IMR-90 (cell line): ENCODE measurements around the gene ADAMTS17. TPM values are rescaled to one million over a fixed set of nuclear protein-coding genes. Genes with fewer than 3 reads are reported as not detected.
"Not testable (repeated sequence)": the region's sequence is repeated elsewhere in the genome, so short reads cannot be mapped to it uniquely, and the experiment has no call there.

Source experiments
- ATAC-seq: fragments of 200-7000 bp; cut with Tn5 transposase; 2 replicates; pipeline ENCODE4 v1.9.1; 2020; ENCODE audit warnings: low read depth, mild to moderate bottlenecking, moderate library complexity
- BruUV-seq: library from RNA; stranded (reverse); fragments of 400-500 nt; replicated peaks from 2 replicates; lab custom pipeline; 2021; lab: Mats Ljungman, UMichigan
- CTCF ChIA-PET: fragments of 300-600 bp; formaldehyde crosslinking; extraction: SDS; loops from one replicate; lab custom pipeline; 2021; ENCODE audit warnings: antibody characterized with exemption; lab: Yijun Ruan, JAX
- POLR2A ChIA-PET: fragments of 300-600 bp; sonication (Branson Sonifier 250); formaldehyde crosslinking; loops from one replicate; lab custom pipeline; 2022; ENCODE audit warnings: antibody characterized with exemption; ENCODE audit not compliant: unreplicated experiment; lab: Charles Lee
- DNase-seq: peaks from one replicate; pipeline ENCODE4 v3.0.0; 2013
- H2AFZ ChIP-seq: replicated peaks from 2 replicates; pipeline ENCODE3; 2013; ENCODE audit warnings: low read length, mild to moderate bottlenecking; ENCODE audit not compliant: poor library complexity
- H2AK5ac ChIP-seq: 2 replicates; pipeline ENCODE4 v1.6.1; 2013; ENCODE audit warnings: low read depth, low read length, inconsistent platforms
- H2AK9ac ChIP-seq: replicated peaks from 2 replicates; pipeline ENCODE3; 2013; ENCODE audit warnings: mild to moderate bottlenecking, low read depth, low read length, moderate library complexity; ENCODE audit not compliant: poor library complexity
- H2BK120ac ChIP-seq: 2 replicates; pipeline ENCODE4 v1.6.1; 2013; ENCODE audit warnings: low read depth, low read length, inconsistent platforms
- H2BK15ac ChIP-seq: 3 replicates; pipeline ENCODE4 v1.6.1; 2013; ENCODE audit warnings: low read depth, low read length, inconsistent platforms
- H2BK20ac ChIP-seq: 2 replicates; pipeline ENCODE4 v1.6.1; 2013; ENCODE audit warnings: low read depth, mild to moderate bottlenecking, inconsistent platforms, low read length, moderate library complexity
- H2BK5ac ChIP-seq: 2 replicates; pipeline ENCODE4 v1.6.1; 2013; ENCODE audit warnings: mild to moderate bottlenecking, low read depth, low read length, inconsistent platforms; ENCODE audit not compliant: poor library complexity, severe bottlenecking
- H3K14ac ChIP-seq: replicated peaks from 2 replicates; pipeline ENCODE4 v1.6.1; 2013; ENCODE audit warnings: low read depth, low read length, inconsistent platforms
- H3K18ac ChIP-seq: 2 replicates; pipeline ENCODE4 v1.6.1; 2013; ENCODE audit warnings: low read depth, low read length, control low read depth
- H3K23ac ChIP-seq: 2 replicates; pipeline ENCODE4 v1.6.1; 2013; ENCODE audit warnings: low read depth, low read length, inconsistent platforms
- H3K27ac ChIP-seq: 2 replicates; pipeline ENCODE4 v1.5.1; 2013; ENCODE audit warnings: mild to moderate bottlenecking, control low read depth, low read length; ENCODE audit not compliant: insufficient read depth
- H3K27me3 ChIP-seq: 2 replicates; pipeline ENCODE4 v1.6.1; 2013; ENCODE audit warnings: low read length; ENCODE audit not compliant: control insufficient read depth, insufficient read depth
- H3K36me3 ChIP-seq: 2 replicates; pipeline ENCODE4 v1.6.1; 2013; ENCODE audit warnings: low read length, mixed read lengths; ENCODE audit not compliant: control insufficient read depth, insufficient read depth
- H3K4ac ChIP-seq: 2 replicates; pipeline ENCODE4 v1.6.1; 2013; ENCODE audit warnings: low read depth, low read length, inconsistent platforms
- H3K4me1 ChIP-seq: 2 replicates; pipeline ENCODE4 v1.6.1; 2013; ENCODE audit warnings: low read length, mixed read lengths; ENCODE audit not compliant: control insufficient read depth, insufficient read depth
- H3K4me2 ChIP-seq: 2 replicates; pipeline ENCODE4 v1.6.1; 2013; ENCODE audit warnings: low read depth, mild to moderate bottlenecking, control low read depth, low read length, moderate library complexity
- H3K4me3 ChIP-seq: 2 replicates; pipeline ENCODE4 v1.5.1; 2013; ENCODE audit warnings: low read depth, mild to moderate bottlenecking, control low read depth, low read length, moderate library complexity; ENCODE audit not compliant: insufficient read depth
- H3K56ac ChIP-seq: 2 replicates; pipeline ENCODE4 v1.6.1; 2013; ENCODE audit warnings: low read length, inconsistent platforms; ENCODE audit not compliant: insufficient read depth; ENCODE audit errors: extremely low read depth
- H3K79me1 ChIP-seq, 2 experiments: 2 replicates each; pipeline ENCODE4 v1.6.1; 2013; ENCODE audit warnings: low read length in 2 of 2, inconsistent platforms in 1 of 2, low read depth in 1 of 2
- H3K9ac ChIP-seq: 2 replicates; pipeline ENCODE4 v1.6.1; 2013; ENCODE audit warnings: low read depth, low read length, control low read depth
- H3K9me1 ChIP-seq: 2 replicates; pipeline ENCODE4 v1.6.1; 2013; ENCODE audit warnings: low read length, inconsistent platforms; ENCODE audit not compliant: insufficient read depth
- H3K9me3 ChIP-seq: 2 replicates; pipeline ENCODE4 v1.6.1; 2013; ENCODE audit warnings: low read length; ENCODE audit not compliant: control insufficient read depth, insufficient read depth
- H4K20me1 ChIP-seq: 2 replicates; pipeline ENCODE4 v1.6.1; 2013; ENCODE audit warnings: low read length, inconsistent platforms; ENCODE audit not compliant: insufficient read depth
- H4K5ac ChIP-seq: 2 replicates; pipeline ENCODE4 v1.6.1; 2013; ENCODE audit warnings: mild to moderate bottlenecking, low read depth, low read length, control low read depth
- H4K8ac ChIP-seq, 2 experiments: 2 replicates each; pipeline ENCODE4 v1.6.1; 2013; ENCODE audit warnings: low read depth in 2 of 2, low read length in 2 of 2, control low read depth in 1 of 2, inconsistent platforms in 1 of 2
- H4K91ac ChIP-seq: 2 replicates; pipeline ENCODE4 v1.6.1; 2013; ENCODE audit warnings: low read depth, low read length, inconsistent platforms; ENCODE audit not compliant: insufficient read depth
- BHLHE40 ChIP-seq: fragments of 150-350 bp; IDR thresholded peaks from 2 replicates; pipeline ENCODE4 v1.6.1; 2016; ENCODE audit warnings: mild to moderate bottlenecking, low read depth, low read length
- CEBPB ChIP-seq: IDR thresholded peaks from 2 replicates; pipeline ENCODE4 v1.6.1; 2012; ENCODE audit warnings: low read depth, low read length, improper control_type of control experiment
- CTCF ChIP-seq: conservative IDR thresholded peaks from 2 replicates; pipeline ENCODE4 v1.5.1; 2012; ENCODE audit warnings: mild to moderate bottlenecking, low read depth, low read length, improper control_type of control experiment
- FOS ChIP-seq: fragments of 150-350 bp; IDR thresholded peaks from 2 replicates; pipeline ENCODE4 v1.6.1; 2016; ENCODE audit warnings: low read depth, low read length
- MAZ ChIP-seq: IDR thresholded peaks from 2 replicates; pipeline ENCODE4 v1.6.1; 2012; ENCODE audit warnings: low read depth, mild to moderate bottlenecking, low read length, improper control_type of control experiment, moderate library complexity, borderline replicate concordance
- WGBS, 2 experiments: methylation state at CpG; one replicate each; pipeline versions ENCODE4 v1.1.5 to v1.1.7; 2013; ENCODE audit warnings: missing lambda C conversion rate in 2 of 2; ENCODE audit not compliant: insufficient read length in 1 of 2; ENCODE audit errors: extremely low coverage in 2 of 2; 5-methylcytosine and 5-hydroxymethylcytosine counted together
- dilution Hi-C: fragments of 300-500 bp; cut with HindIII; formaldehyde crosslinking; loops from one replicate; pipeline ENCODE4 v1.14.3; 2018; ENCODE audit warnings: low sequenced_read_pairs; ENCODE audit not compliant: unreplicated experiment
- in situ Hi-C: fragments of 300-500 bp; cut with MboI; formaldehyde crosslinking; loops from 3 replicates; pipeline ENCODE4 v1.14.3; 2019; ENCODE audit warnings: low sequenced_read_pairs, inconsistent platforms, mixed read lengths
- intact Hi-C: fragments of 100-400 bp; cut with micrococcal nuclease; formaldehyde crosslinking; loops from 2 replicates; pipeline ENCODE4 v1.10.0; 2022
- polyA plus RNA-seq, 3 experiments: library from polyadenylated mRNA; depleted of rRNA; stranded (reverse); fragments of >200 nt; gene quantifications; 2 replicates each; pipeline ENCODE4 v1.2.3, GENCODE V29; 2012; ENCODE audit warnings: low replicate concordance in 1 of 3
- total RNA-seq: library from RNA; depleted of rRNA; stranded (reverse); fragments of >200 nt; gene quantifications from 2 replicates; pipeline ENCODE4 v1.2.3, GENCODE V29; 2012

Gene ADAMTS17
- total and polyA plus RNA-seq, 2 of the 4 experiments (the other 2 are of a cell fraction), result 0.03 TPM; not detected in 1

- TF ChIP-seq CTCF (no peak), FOS (no peak), MAZ (no peak), CEBPB (no peak), BHLHE40 (no peak)
These were observed 251.4 kb downstream of the ADAMTS17 start (continued) for GRCh38 chr15:100090411-100090810.

- CTCF ChIA-PET, intact Hi-C loops, H2AK5ac ChIP-seq, H2BK20ac ChIP-seq, H3K56ac ChIP-seq, H3K14ac ChIP-seq, H3K4me1 ChIP-seq, POLR2A ChIA-PET, H3K9me3 ChIP-seq, H4K91ac ChIP-seq, ATAC-seq, H4K20me1 ChIP-seq, H3K27me3 ChIP-seq, H3K4me3 ChIP-seq, H3K9ac ChIP-seq, H3K23ac ChIP-seq, H4K8ac ChIP-seq, dilution Hi-C loops, H3K18ac ChIP-seq, H3K79me1 ChIP-seq, H2BK5ac ChIP-seq, H2BK120ac ChIP-seq, H3K36me3 ChIP-seq, H3K27ac ChIP-seq, H4K5ac ChIP-seq, DNase-seq, H2AK9ac ChIP-seq, H2BK15ac ChIP-seq, H3K9me1 ChIP-seq, H3K4me2 ChIP-seq, in situ Hi-C loops, H3K4ac ChIP-seq, H2AFZ ChIP-seq, BruUV-seq: not testable (repeated sequence)
- 100% methylated on average over 2 of the region's 17 CpGs; no CpG with 5 or more reads in 1 of the 2 experiments for WGBS, 2 experiments
These were observed 257.5 kb downstream of the ADAMTS17 start for GRCh38 chr15:100084042-100084821.
